Measurements from ENCODE around the gene DTWD2.
"Not testable (repeated sequence)": the region's sequence is repeated elsewhere in the genome, so short reads cannot be mapped to it uniquely, and the experiment has no call there.

DTWD2 gene

GRCh38 chr5:118956727-118957126 lies 31.6 kb downstream of the DTWD2 start:
- no peaks in the 10 kb centered on the region for H3K9me2 ChIP-seq (ENCODE audit: low read depth, low read length)
- H3K9ac ChIP-seq (ENCODE audit: low read length) = no peak overlapping the region
- H3K9me3 ChIP-seq (ENCODE audit: low read length) = no peaks in the 10 kb centered on the region
- H3K27me3 ChIP-seq (ENCODE audit: insufficient read depth, low read length) = no peaks in the 10 kb centered on the region
- H4K20me1 ChIP-seq (ENCODE audit: insufficient read depth, low read length) = no peaks in the 10 kb centered on the region
- no peaks in the 10 kb centered on the region for H3K4me1 ChIP-seq (ENCODE audit: insufficient read depth, low read length, severe bottlenecking)
- H3F3A ChIP-seq (ENCODE audit: insufficient read depth, low read length) = no peaks in the 10 kb centered on the region
- no peaks in the 10 kb centered on the region for H3K36me3 ChIP-seq (ENCODE audit: insufficient read depth, low read length)
- no peak overlapping the region for H3K4me3 ChIP-seq (ENCODE audit: low read depth, low read length, poor library complexity, severe bottlenecking)
- H3K27ac ChIP-seq (ENCODE audit: low read depth, low read length, poor library complexity, severe bottlenecking) = no peak overlapping the region
- peak; percentile 59 for TF ChIP-seq CTCF (IDR thresholded peaks at IDR 0.05; ENCODE audit: low read length)
- TF ChIP-seq EZH2 (IDR thresholded peaks at IDR 0.05; ENCODE audit: borderline replicate concordance, low read length) = no peak
- no peaks in the 10 kb centered on the region for H3K79me2 ChIP-seq (ENCODE audit: insufficient read depth, low read length)
- H2AFZ ChIP-seq (ENCODE audit: low read length) = no peak overlapping the region
- no peak overlapping the region for H3K4me2 ChIP-seq (ENCODE audit: low read length)

- Histone ChIP-seq H3K4me3 (ENCODE audit: low read depth, low read length, poor library complexity, severe bottlenecking) (no peak overlapping the region), H3K4me1 (ENCODE audit: insufficient read depth, low read length, severe bottlenecking) (no peaks in the 10 kb centered on the region), H4K20me1 (ENCODE audit: insufficient read depth, low read length) (no peaks in the 10 kb centered on the region), H3K79me2 (ENCODE audit: insufficient read depth, low read length) (no peaks in the 10 kb centered on the region), H3K27ac (ENCODE audit: low read depth, low read length, poor library complexity, severe bottlenecking) (no peak overlapping the region), H3K9me2 (ENCODE audit: low read depth, low read length) (no peaks in the 10 kb centered on the region), H3K36me3 (ENCODE audit: insufficient read depth, low read length) (no peaks in the 10 kb centered on the region), H3K9me3 (ENCODE audit: low read length) (no peaks in the 10 kb centered on the region), H3F3A (ENCODE audit: insufficient read depth, low read length) (no peaks in the 10 kb centered on the region), H3K4me2 (ENCODE audit: low read length) (no peak overlapping the region), H3K9ac (ENCODE audit: low read length) (no peak overlapping the region), H3K27me3 (ENCODE audit: insufficient read depth, low read length) (no peaks in the 10 kb centered on the region), H2AFZ (ENCODE audit: low read length) (no peak overlapping the region)
- TF ChIP-seq CTCF (IDR thresholded peaks at IDR 0.05; ENCODE audit: low read length) = no peak
- no peak for TF ChIP-seq EZH2 (IDR thresholded peaks at IDR 0.05; ENCODE audit: borderline replicate concordance, low read length)
These were observed 34.7 kb downstream of the DTWD2 start for GRCh38 chr5:118953652-118954005.

- TF ChIP-seq EZH2 (IDR thresholded peaks at IDR 0.05; ENCODE audit: borderline replicate concordance, low read length) (no peak), CTCF (IDR thresholded peaks at IDR 0.05; ENCODE audit: low read length) (no peak)
- Histone ChIP-seq H3K36me3 (ENCODE audit: insufficient read depth, low read length) (no peaks in the 10 kb centered on the region), H4K20me1 (ENCODE audit: insufficient read depth, low read length) (no peaks in the 10 kb centered on the region), H3K9ac (ENCODE audit: low read length) (no peak overlapping the region), H3K27ac (ENCODE audit: low read depth, low read length, poor library complexity, severe bottlenecking) (no peak overlapping the region), H3K27me3 (ENCODE audit: insufficient read depth, low read length) (no peaks in the 10 kb centered on the region), H3K79me2 (ENCODE audit: insufficient read depth, low read length) (no peaks in the 10 kb centered on the region), H3K9me2 (ENCODE audit: low read depth, low read length) (no peaks in the 10 kb centered on the region), H2AFZ (ENCODE audit: low read length) (no peak overlapping the region), H3K4me2 (ENCODE audit: low read length) (no peak overlapping the region), H3F3A (ENCODE audit: insufficient read depth, low read length) (no peaks in the 10 kb centered on the region), H3K4me3 (ENCODE audit: low read depth, low read length, poor library complexity, severe bottlenecking) (no peak overlapping the region), H3K9me3 (ENCODE audit: low read length) (no peaks in the 10 kb centered on the region), H3K4me1 (ENCODE audit: insufficient read depth, low read length, severe bottlenecking) (no peaks in the 10 kb centered on the region)
These were observed 35.2 kb downstream of the DTWD2 start for GRCh38 chr5:118952992-118953651.

- not testable (repeated sequence) for H4K20me1 ChIP-seq (ENCODE audit: insufficient read depth, low read length); H3K27me3 ChIP-seq (ENCODE audit: insufficient read depth, low read length); H3K9me3 ChIP-seq (ENCODE audit: low read length); H3F3A ChIP-seq (ENCODE audit: insufficient read depth, low read length); H3K36me3 ChIP-seq (ENCODE audit: insufficient read depth, low read length); H3K4me3 ChIP-seq (ENCODE audit: low read depth, low read length, poor library complexity, severe bottlenecking); H2AFZ ChIP-seq (ENCODE audit: low read length); H3K9ac ChIP-seq (ENCODE audit: low read length); H3K4me1 ChIP-seq (ENCODE audit: insufficient read depth, low read length, severe bottlenecking); H3K4me2 ChIP-seq (ENCODE audit: low read length); H3K27ac ChIP-seq (ENCODE audit: low read depth, low read length, poor library complexity, severe bottlenecking); H3K9me2 ChIP-seq (ENCODE audit: low read depth, low read length); H3K79me2 ChIP-seq (ENCODE audit: insufficient read depth, low read length)
These were observed 36.0 kb downstream of the DTWD2 start for GRCh38 chr5:118952306-118952705.

- H3K36me3 ChIP-seq (ENCODE audit: insufficient read depth, low read length) = not testable (repeated sequence)
These were observed 38.0 kb downstream of the DTWD2 start for GRCh38 chr5:118950354-118950753.

More at GRCh38 chr5:118950354-118950753, 38.0 kb downstream of the DTWD2 start:
- H2AFZ ChIP-seq (ENCODE audit: low read length); H3K9me3 ChIP-seq (ENCODE audit: low read length); H3K9me2 ChIP-seq (ENCODE audit: low read depth, low read length); H3K4me3 ChIP-seq (ENCODE audit: low read depth, low read length, poor library complexity, severe bottlenecking); H3K27me3 ChIP-seq (ENCODE audit: insufficient read depth, low read length); H3F3A ChIP-seq (ENCODE audit: insufficient read depth, low read length); H3K4me1 ChIP-seq (ENCODE audit: insufficient read depth, low read length, severe bottlenecking); H3K4me2 ChIP-seq (ENCODE audit: low read length); H3K27ac ChIP-seq (ENCODE audit: low read depth, low read length, poor library complexity, severe bottlenecking); H3K9ac ChIP-seq (ENCODE audit: low read length); H4K20me1 ChIP-seq (ENCODE audit: insufficient read depth, low read length); H3K79me2 ChIP-seq (ENCODE audit: insufficient read depth, low read length): not testable (repeated sequence)
